Right lobe of liver (tissue), 4 donors: ENCODE data around the gene MFSD11.
A peak's percentile ranks its signal among the peaks of the same experiment; 100 is the strongest.

ENCODE experiments used
- CTCF ChIP-seq, 4 donors: fragments of 200-600 bp in 3 of 4; fragments of 450-650 bp in 1 of 4; IDR thresholded peaks; one replicate each; pipeline versions ENCODE4 v1.5.1 to v1.8.0; 2016 to 2022; ENCODE audit warnings: antibody characterized with exemption in 4 of 4, mild to moderate bottlenecking in 2 of 4
- POLR2A ChIP-seq: fragments of 450-650 bp; IDR thresholded peaks from one replicate; pipeline ENCODE4 v1.6.1; 2017; ENCODE audit warnings: antibody characterized with exemption, mild to moderate bottlenecking
- donor health status: DM: no; HTN: no; CAD: no.
- donor health status: DM: no; HTN: no; CAD: no.
- donor health status: DM: no; HTN: yes; CAD: no.

GRCh38 chr17:76726776-76727718 is 10.9 kb upstream of the MFSD11 start, which contains the start of gene METTL23:
- TF ChIP-seq POLR2A (no peak), CTCF (IDR thresholded peaks at IDR 0.05) (peak; percentile 59 to 76 (median 63))
